IPS-18c (cell line): Measurements from ENCODE around the gene CDHR3.

Experiments used
- H3K4me3 ChIP-seq: 2 replicates; pipeline ENCODE4 v1.7.0; 2013; ENCODE audit warnings: low read depth, mild to moderate bottlenecking, low read length, moderate library complexity; ENCODE audit not compliant: insufficient read depth
- H3K9me3 ChIP-seq: one replicate; pipeline ENCODE4 v1.6.1; 2013; ENCODE audit warnings: mild to moderate bottlenecking, low read length, moderate library complexity; ENCODE audit not compliant: control insufficient read depth, insufficient read depth

CDHR3 gene

GRCh38 chr7:106050002-106050745 is 87.1 kb downstream of the CDHR3 start:
- Histone ChIP-seq H3K9me3 (no peaks in the 10 kb centered on the region), H3K4me3 (no peak overlapping the region)

GRCh38 chr7:106050746-106051117 is 87.7 kb downstream of the CDHR3 start:
- H3K9me3 ChIP-seq: no peaks in the 10 kb centered on the region
- no peak overlapping the region for H3K4me3 ChIP-seq

- H3K4me3 ChIP-seq: no peak overlapping the region
- H3K9me3 ChIP-seq: no peaks in the 10 kb centered on the region
Measured at GRCh38 chr7:106052681-106053080, 89.6 kb downstream of the CDHR3 start.

- no peak overlapping the region for H3K4me3 ChIP-seq
- no peaks in the 10 kb centered on the region for H3K9me3 ChIP-seq
Measured at GRCh38 chr7:106053109-106053508, 90.0 kb downstream of the CDHR3 start.

GRCh38 chr7:106054156-106054910 is 91.3 kb downstream of the CDHR3 start:
- no peak overlapping the region for H3K4me3 ChIP-seq
- H3K9me3 ChIP-seq: no peaks in the 10 kb centered on the region

GRCh38 chr7:106054971-106055532 is 92.0 kb downstream of the CDHR3 start:
- H3K4me3 ChIP-seq: no peak overlapping the region
- no peaks in the 10 kb centered on the region for H3K9me3 ChIP-seq

GRCh38 chr7:106056513-106057203 is 93.6 kb downstream of the CDHR3 start:
- no peaks in the 10 kb centered on the region for H3K9me3 ChIP-seq
- no peak overlapping the region for H3K4me3 ChIP-seq

GRCh38 chr7:106057204-106057961 is 94.3 kb downstream of the CDHR3 start:
- H3K4me3 ChIP-seq: no peak overlapping the region
- no peaks in the 10 kb centered on the region for H3K9me3 ChIP-seq

- Histone ChIP-seq H3K9me3 (no peaks in the 10 kb centered on the region), H3K4me3 (no peak overlapping the region)
Measured at GRCh38 chr7:106057962-106058927, 95.2 kb downstream of the CDHR3 start.

GRCh38 chr7:106058928-106059324 is 95.9 kb downstream of the CDHR3 start:
- Histone ChIP-seq H3K4me3 (no peak overlapping the region), H3K9me3 (no peaks in the 10 kb centered on the region)

GRCh38 chr7:106059556-106059955 is 96.5 kb downstream of the CDHR3 start:
- Histone ChIP-seq H3K9me3 (no peaks in the 10 kb centered on the region), H3K4me3 (no peak overlapping the region)

- Histone ChIP-seq H3K9me3 (no peaks in the 10 kb centered on the region), H3K4me3 (no peak overlapping the region)
Measured at GRCh38 chr7:106060394-106060920, 97.4 kb downstream of the CDHR3 start.

GRCh38 chr7:106061301-106061979 is 98.4 kb downstream of the CDHR3 start:
- Histone ChIP-seq H3K9me3 (no peaks in the 10 kb centered on the region), H3K4me3 (no peak overlapping the region)

- Histone ChIP-seq H3K4me3 (no peak overlapping the region), H3K9me3 (no peaks in the 10 kb centered on the region)
Measured at GRCh38 chr7:106062006-106062405, 98.9 kb downstream of the CDHR3 start.

- no peaks in the 10 kb centered on the region for H3K9me3 ChIP-seq
- H3K4me3 ChIP-seq: no peak overlapping the region
Measured at GRCh38 chr7:106062521-106062931, 99.5 kb downstream of the CDHR3 start.
